ENCODE data around the gene P4HA1.

P4HA1 gene

GRCh38 chr10:73093922-73094850 is 2.5 kb downstream of the P4HA1 start:
- no peak for DNase-seq (ENCODE audit: low spot score)

GRCh38 chr10:73092830-73093229 is 3.8 kb downstream of the P4HA1 start:
- no peak for DNase-seq (ENCODE audit: low spot score)

DNA sequence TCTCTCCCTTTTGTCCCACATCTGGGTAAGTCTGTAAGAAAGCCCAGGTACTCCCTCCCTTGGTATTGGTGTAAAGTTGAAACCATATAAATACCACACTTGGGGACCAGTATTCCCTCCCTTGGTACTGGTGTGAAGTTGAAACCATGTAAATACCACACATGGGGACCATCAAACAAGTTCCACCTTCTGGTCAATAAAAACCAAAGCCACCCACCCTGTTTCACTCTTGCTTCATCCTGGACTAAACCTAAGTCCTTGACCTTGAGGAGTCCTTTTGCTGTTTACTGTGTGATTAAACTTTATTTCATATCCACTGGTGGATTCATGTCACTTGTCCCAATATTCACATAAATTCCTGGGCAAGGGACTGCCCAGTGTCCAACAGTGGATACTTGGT is 8.4 kb downstream of the P4HA1 start:
- DNase-seq (ENCODE audit: low spot score) = no peak

- no peak for DNase-seq (ENCODE audit: low spot score)
Observed at GRCh38 chr10:73086816-73087215, 9.8 kb downstream of the P4HA1 start.

GRCh38 chr10:73084209-73084608 is 12.5 kb downstream of the P4HA1 start:
- DNase-seq (ENCODE audit: low spot score) = no peak

DNA sequence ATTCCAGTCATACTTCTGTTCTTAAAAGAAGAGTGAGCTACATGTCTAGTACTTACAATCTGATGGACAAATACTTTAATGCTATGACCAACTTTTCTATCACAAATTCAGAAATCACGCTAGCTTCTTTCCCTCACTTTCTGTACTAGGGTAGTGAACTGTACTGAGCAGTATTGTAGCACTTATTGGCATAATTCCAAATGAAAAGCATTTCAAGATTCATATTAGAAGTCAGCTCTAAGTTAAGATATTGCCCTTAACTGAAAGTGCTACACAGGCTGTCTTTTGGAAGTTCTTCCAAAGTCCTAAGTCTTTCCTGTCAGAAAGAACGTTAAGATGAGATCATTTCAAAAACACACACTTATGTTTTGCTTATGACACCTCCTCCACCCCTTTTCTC is 13.4 kb downstream of the P4HA1 start:
- no peak for DNase-seq (ENCODE audit: low spot score)

GRCh38 chr10:73079779-73080541 is 16.7 kb downstream of the P4HA1 start:
- no peak for DNase-seq (ENCODE audit: low spot score)

- no peak for DNase-seq (ENCODE audit: low spot score)
Observed at GRCh38 chr10:73076360-73077183, 20.1 kb downstream of the P4HA1 start.

GRCh38 chr10:73075829-73076228 is 20.8 kb downstream of the P4HA1 start:
- no peak for DNase-seq (ENCODE audit: low spot score)

DNA sequence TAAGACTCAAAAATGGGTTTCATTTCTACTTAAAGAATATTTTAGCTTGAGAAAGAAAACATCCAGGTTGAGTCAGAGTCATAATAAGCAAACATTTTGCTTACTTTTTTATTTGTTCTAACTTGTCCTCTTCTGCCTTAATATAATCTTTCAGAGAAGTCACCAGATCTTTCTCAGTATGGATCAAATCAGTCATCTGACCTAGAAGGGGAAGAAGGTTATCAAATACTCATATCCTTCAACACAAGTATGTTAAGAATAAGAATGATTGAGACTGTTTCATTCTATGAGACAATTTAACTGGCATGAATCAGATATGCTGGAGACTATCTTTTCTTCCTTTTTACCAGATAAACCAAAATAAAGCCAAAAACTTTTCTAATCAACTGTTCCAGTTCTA is 23.0 kb downstream of the P4HA1 start:
- DNase-seq (ENCODE audit: low spot score) = no peak

DNA sequence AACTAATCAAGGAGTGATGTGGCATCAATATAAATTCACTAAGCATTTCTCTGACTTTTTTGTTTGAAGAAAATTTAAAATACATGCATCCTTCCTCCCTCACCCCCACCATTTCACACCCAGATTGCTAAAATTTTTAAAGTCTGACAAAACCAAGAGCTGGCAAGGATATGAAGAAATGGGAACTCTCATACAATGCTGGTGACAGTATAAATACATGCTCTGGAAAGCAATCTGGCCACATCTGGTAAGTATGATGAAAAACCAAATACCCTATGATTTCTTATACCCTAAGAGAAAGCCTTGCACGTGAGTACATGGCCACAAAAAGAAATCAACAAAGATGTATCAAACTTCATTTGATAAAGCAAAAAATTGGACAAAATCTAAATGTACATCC is 31.2 kb downstream of the P4HA1 start:
- no peak for DNase-seq (ENCODE audit: low spot score)

DNA sequence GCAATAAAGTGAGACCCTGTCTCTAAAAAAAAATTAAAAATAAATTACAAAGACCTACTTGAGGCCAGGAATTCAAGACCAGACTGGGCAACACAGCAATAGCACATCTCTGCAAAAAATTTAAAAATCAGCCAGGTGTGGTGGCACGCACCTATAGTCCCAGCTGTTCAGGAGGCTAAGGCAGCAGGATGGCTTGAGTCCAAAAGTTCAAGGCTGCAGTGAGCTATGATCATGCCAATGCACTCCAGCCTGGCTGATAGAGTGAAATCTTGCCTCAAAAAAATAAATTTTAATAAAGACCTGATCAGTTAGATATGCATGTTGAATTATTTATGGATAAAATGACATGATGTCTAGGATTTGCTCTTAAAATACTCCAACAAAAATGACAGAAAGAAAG is 34.9 kb downstream of the P4HA1 start:
- DNase-seq (ENCODE audit: low spot score) = no peak

DNA sequence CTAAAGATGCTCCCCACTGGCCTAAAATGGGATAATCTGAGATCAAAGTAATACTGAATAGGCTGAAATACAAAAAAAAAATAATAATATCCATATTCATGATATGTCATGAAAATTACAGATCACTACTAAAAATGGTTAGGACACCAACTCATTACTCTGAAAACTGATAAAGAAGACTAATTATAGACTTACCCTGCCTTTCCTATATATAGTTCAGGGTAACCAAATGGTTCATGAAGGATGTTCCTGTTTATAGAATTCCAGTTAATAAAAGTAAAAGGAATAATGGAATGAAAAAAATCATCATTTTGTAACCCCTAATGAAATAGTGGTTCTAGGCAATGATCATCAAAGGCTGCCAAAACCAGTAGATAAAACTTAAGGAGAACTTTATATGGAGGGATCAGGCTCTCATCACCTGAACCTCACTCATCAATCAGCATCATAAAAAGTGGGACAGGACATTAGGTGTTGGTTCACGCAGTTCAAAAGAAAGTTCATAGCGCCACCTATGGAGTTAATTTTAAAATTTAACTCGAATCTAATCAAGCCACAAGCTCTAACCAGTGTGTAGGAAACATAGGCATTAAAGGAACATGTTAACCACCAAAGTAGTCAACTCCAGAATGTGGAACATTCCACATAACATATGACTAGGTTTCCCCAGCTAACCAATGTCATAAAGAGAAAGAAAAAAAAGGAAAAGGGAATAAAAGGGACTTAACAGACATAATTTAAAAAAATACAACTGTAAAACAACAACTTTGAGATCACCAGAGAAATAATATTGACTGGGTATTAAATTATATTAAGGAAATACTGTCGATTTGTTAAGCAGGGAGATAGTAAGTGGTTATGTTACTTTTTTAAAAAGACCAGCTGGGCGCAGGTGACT is 35.7 kb downstream of the P4HA1 start:
- no peak for DNase-seq (ENCODE audit: low spot score)

- DNase-seq (ENCODE audit: low spot score) = no peak
Observed at GRCh38 chr10:73060173-73060572, 36.5 kb downstream of the P4HA1 start.

DNA sequence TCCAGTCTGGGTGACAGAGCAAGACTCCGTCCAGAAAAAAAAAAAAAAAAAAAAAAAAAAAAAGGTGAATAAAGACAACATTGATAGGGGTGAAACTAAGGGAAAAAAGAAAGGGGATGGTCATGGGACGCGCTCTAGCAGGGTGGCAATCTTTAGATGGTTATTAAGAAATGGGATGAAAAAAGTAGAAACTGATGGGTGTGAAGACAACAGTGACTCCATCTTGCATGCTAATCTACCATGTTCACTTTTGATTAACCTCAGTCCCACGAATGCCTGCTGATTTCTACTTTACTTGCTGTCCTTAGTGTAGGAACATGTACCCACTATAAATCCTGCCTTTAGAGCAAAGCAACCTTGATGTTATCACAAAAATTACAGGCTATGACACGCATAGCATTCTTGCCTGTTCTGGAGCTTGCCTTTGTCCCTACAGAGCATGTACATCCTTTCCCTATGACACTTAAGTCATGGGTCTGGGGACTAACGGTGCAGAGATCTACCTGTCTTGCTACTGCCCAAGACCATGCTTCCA is 38.5 kb downstream of the P4HA1 start:
- no peak for DNase-seq (ENCODE audit: low spot score)

- DNase-seq (ENCODE audit: low spot score) = no peak
Observed at GRCh38 chr10:73054286-73054685, 42.4 kb downstream of the P4HA1 start.

DNA sequence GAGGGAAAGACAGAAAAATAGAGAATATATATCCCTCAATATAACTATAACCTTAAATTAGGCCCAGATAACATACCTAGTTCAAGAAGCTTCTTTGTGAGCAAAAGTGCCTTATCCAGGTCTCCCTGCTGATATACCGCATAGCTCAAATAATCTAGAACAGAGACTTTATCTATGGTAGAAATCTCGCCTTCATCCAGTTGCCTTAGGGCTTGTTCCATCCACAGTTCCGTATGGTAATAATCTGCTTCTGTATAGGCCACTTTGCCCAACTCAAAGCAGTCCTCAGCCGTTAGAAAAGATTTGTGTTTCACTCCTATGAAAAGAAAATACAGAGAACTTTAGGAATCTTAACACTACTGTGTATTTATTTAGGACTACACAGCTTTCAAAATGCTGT is 43.4 kb downstream of the P4HA1 start:
- DNase-seq (ENCODE audit: low spot score) = peak; percentile 4

DNA sequence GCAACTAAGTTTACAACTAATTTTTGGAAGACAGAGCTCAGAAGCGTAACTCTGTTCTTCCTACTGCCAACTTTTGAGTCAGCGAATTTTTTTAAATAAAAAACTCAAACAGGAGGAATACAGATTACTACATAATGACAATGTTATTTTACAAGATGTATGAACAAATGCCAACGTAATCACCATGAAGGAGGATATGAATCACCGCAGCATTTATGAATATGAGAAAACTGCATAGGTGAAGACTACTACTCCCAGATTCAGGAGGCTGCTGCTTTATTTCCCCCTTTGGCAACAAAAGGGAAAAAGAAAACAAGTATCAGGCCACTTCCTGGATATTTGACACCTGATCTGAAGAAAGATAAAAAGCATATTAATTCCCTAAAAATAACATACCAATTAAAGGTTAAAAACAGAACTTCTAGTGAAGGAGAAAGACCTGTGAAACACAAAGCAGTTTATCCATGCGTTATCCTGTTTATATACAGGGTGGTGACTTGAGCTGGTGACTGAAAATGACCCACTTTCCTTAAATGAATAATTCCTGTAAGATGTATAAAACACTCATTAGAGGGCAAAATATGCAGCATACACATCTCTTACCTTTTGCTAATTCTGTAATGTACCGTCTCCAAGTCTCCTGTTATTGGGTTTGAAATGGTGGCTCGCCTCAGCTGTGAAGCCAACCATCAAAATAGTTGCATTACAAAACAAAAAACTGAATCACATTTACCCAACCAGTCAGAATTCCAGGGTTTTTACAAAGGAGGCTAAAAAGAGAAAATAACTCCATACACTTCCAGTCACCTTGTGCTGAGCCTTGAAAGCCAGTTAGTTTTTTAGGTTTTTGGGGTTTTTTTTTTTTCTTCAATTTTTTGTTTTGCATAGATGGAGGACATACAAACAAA is 52.0 kb downstream of the P4HA1 start:
- no peak for DNase-seq (ENCODE audit: low spot score)

- no peak for DNase-seq (ENCODE audit: low spot score)
Observed at GRCh38 chr10:73043766-73044377, 52.8 kb downstream of the P4HA1 start.

GRCh38 chr10:73043319-73043718 is 53.3 kb downstream of the P4HA1 start:
- DNase-seq (ENCODE audit: low spot score) = no peak

Measured in COLO829 (cell line).